MM.1S (cell line): ENCODE results near the gene CCDC85C.

ENCODE experiments used
- EZH2 ChIP-seq: fragments of 300-600 bp; sonication (generic); optimal IDR thresholded peaks from 2 replicates; pipeline ENCODE3; 2017; ENCODE audit warnings: low read depth, mild to moderate bottlenecking, antibody characterized with exemption, low read length, mixed read lengths
- TF ChIP-seq, protein P1 (sequence below): fragments of 300-600 bp; sonication (generic); IDR thresholded peaks from 2 replicates; pipeline ENCODE4 v1.5.1; 2016; ENCODE audit warnings: antibody characterized with exemption, low read length, mixed read lengths

- TF ChIP-seq, protein P1, sequence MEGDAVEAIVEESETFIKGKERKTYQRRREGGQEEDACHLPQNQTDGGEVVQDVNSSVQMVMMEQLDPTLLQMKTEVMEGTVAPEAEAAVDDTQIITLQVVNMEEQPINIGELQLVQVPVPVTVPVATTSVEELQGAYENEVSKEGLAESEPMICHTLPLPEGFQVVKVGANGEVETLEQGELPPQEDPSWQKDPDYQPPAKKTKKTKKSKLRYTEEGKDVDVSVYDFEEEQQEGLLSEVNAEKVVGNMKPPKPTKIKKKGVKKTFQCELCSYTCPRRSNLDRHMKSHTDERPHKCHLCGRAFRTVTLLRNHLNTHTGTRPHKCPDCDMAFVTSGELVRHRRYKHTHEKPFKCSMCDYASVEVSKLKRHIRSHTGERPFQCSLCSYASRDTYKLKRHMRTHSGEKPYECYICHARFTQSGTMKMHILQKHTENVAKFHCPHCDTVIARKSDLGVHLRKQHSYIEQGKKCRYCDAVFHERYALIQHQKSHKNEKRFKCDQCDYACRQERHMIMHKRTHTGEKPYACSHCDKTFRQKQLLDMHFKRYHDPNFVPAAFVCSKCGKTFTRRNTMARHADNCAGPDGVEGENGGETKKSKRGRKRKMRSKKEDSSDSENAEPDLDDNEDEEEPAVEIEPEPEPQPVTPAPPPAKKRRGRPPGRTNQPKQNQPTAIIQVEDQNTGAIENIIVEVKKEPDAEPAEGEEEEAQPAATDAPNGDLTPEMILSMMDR, result no peak
- no peak for TF ChIP-seq EZH2
Observed at GRCh38 chr14:99497894-99498293, 106.1 kb downstream of the CCDC85C start.
